Measurements from ENCODE around the gene MAP2K5.

MAP2K5 gene

DNA sequence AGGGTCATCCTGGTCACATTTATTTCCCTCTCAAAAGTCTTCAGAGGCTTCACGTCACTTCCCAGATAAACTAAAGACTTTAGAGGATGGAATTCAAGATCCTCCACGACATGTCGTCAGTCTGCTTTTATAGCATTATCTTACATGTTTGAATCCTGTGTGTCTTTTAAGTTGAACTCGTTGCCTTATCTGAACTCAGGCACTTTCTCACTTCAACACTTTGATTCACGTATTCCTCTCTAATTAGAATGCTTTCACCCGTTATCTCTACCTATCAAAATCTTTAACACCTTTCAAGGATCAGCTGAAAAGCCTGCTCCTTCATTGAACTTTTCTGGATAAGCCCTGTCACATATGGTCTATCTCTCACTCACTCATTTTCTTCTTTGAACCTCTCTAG is 97.1 kb downstream of the MAP2K5 start:
- H3K79me2 ChIP-seq (ENCODE audit: low read length) = no peaks in the 10 kb centered on the region
- no peaks in the 10 kb centered on the region for H3K36me3 ChIP-seq (replicated peaks; ENCODE audit: low read depth, low read length)
- H3K9ac ChIP-seq (ENCODE audit: low read length) = no peak overlapping the region
- no peak overlapping the region for H3K4me2 ChIP-seq (ENCODE audit: low read length)
- H4K20me1 ChIP-seq (ENCODE audit: insufficient read depth, low read length) = no peaks in the 10 kb centered on the region
- no peak overlapping the region for H3K4me3 ChIP-seq (ENCODE audit: low read length)
- no peak for TF ChIP-seq EZH2phosphoT487 (IDR thresholded peaks at IDR 0.05; ENCODE audit: low read depth)
- TF ChIP-seq, protein P1, sequence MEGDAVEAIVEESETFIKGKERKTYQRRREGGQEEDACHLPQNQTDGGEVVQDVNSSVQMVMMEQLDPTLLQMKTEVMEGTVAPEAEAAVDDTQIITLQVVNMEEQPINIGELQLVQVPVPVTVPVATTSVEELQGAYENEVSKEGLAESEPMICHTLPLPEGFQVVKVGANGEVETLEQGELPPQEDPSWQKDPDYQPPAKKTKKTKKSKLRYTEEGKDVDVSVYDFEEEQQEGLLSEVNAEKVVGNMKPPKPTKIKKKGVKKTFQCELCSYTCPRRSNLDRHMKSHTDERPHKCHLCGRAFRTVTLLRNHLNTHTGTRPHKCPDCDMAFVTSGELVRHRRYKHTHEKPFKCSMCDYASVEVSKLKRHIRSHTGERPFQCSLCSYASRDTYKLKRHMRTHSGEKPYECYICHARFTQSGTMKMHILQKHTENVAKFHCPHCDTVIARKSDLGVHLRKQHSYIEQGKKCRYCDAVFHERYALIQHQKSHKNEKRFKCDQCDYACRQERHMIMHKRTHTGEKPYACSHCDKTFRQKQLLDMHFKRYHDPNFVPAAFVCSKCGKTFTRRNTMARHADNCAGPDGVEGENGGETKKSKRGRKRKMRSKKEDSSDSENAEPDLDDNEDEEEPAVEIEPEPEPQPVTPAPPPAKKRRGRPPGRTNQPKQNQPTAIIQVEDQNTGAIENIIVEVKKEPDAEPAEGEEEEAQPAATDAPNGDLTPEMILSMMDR (IDR thresholded peaks at IDR 0.05; ENCODE audit: low read depth, low read length) = no peak
- H3K27ac ChIP-seq (ENCODE audit: low read length) = no peak overlapping the region
- H2AFZ ChIP-seq (ENCODE audit: low read depth, low read length) = no peak overlapping the region
- H3K4me1 ChIP-seq (ENCODE audit: low read length) = no peaks in the 10 kb centered on the region
- no peaks in the 10 kb centered on the region for H3K9me3 ChIP-seq (ENCODE audit: insufficient read depth, low read length)
- H3K27me3 ChIP-seq (ENCODE audit: low read depth, low read length) = no peaks in the 10 kb centered on the region

DNA sequence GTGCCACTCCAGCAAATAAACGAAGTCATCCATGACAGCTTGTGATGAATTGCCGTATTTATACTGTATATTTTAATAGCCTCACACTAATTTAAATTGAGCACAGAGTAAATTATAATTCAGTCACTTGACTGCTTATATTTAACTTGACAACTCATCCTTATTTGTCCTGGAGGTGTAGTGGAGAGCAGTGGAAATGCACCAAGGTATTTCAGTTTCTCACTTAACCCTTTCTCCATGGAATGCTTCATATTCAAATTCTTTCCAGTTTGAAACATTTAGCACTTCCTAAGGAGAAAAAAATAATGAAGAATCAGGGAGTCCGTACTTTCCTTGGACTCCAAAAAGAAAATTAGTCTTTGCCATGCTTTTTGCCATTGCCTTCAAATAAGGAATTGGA is 99.0 kb downstream of the MAP2K5 start:
- Histone ChIP-seq H3K9ac (ENCODE audit: low read length) (no peak overlapping the region), H3K79me2 (ENCODE audit: low read length) (no peaks in the 10 kb centered on the region), H3K4me2 (ENCODE audit: low read length) (no peak overlapping the region), H2AFZ (ENCODE audit: low read depth, low read length) (no peak overlapping the region), H4K20me1 (ENCODE audit: insufficient read depth, low read length) (no peaks in the 10 kb centered on the region), H3K36me3 (replicated peaks; ENCODE audit: low read depth, low read length) (no peaks in the 10 kb centered on the region), H3K27ac (ENCODE audit: low read length) (no peak overlapping the region), H3K9me3 (ENCODE audit: insufficient read depth, low read length) (no peaks in the 10 kb centered on the region), H3K4me3 (ENCODE audit: low read length) (no peak overlapping the region), H3K27me3 (ENCODE audit: low read depth, low read length) (no peaks in the 10 kb centered on the region), H3K4me1 (ENCODE audit: low read length) (no peaks in the 10 kb centered on the region)
- TF ChIP-seq EZH2phosphoT487 (IDR thresholded peaks at IDR 0.05; ENCODE audit: low read depth) = no peak
- TF ChIP-seq, protein P1 (IDR thresholded peaks at IDR 0.05; ENCODE audit: low read depth, low read length) = no peak

DNA sequence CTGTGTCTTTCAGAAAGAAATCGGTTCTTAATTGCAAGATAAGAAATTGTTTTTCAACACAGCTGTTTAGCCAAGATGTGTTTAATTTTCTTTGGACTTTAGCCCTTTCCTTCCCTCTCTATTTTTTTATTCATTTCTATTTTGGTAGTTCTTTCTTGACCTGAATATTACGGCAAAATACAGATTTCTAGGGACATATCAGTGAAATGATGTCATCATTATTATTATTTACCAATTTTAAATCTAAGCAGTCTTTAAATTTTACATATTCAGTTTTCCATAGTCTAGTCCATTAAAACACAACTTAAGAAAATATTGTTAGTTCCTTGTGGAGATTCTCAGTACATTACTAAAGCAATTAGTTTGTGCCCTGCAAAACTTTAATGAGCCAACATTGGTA is 104.3 kb downstream of the MAP2K5 start:
- no peak overlapping the region for H3K4me2 ChIP-seq (ENCODE audit: low read length)
- H3K9ac ChIP-seq (ENCODE audit: low read length) = no peak overlapping the region
- no peaks in the 10 kb centered on the region for H3K9me3 ChIP-seq (ENCODE audit: insufficient read depth, low read length)
- H2AFZ ChIP-seq (ENCODE audit: low read depth, low read length) = no peak overlapping the region
- no peak overlapping the region for H3K27ac ChIP-seq (ENCODE audit: low read length)
- no peaks in the 10 kb centered on the region for H3K4me1 ChIP-seq (ENCODE audit: low read length)
- TF ChIP-seq, protein P1 (IDR thresholded peaks at IDR 0.05; ENCODE audit: low read depth, low read length) = no peak
- TF ChIP-seq EZH2phosphoT487 (IDR thresholded peaks at IDR 0.05; ENCODE audit: low read depth) = no peak
- H3K27me3 ChIP-seq (ENCODE audit: low read depth, low read length) = no peaks in the 10 kb centered on the region
- no peaks in the 10 kb centered on the region for H4K20me1 ChIP-seq (ENCODE audit: insufficient read depth, low read length)
- H3K4me3 ChIP-seq (ENCODE audit: low read length) = no peak overlapping the region
- H3K79me2 ChIP-seq (ENCODE audit: low read length) = no peaks in the 10 kb centered on the region
- H3K36me3 ChIP-seq (replicated peaks; ENCODE audit: low read depth, low read length) = no peaks in the 10 kb centered on the region

DNA sequence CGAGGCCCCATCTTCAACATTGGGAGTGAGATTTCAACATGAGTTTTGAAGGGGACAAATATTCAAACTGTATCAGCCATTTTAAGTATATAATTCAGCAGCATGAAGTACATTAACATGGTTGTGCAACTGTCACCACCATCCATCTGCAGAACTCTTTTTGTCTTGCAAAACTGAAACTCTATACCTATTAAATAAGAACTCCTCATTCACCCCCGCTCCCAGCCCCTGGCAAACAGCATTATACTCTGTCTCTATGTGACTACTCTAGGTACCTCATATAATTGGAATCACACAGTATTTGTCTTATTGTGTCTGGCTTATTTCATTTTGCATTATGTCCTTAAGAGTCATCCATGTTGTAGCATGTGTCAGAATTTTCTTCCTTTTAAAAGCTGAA is 110.1 kb downstream of the MAP2K5 start:
- Histone ChIP-seq H3K27ac (ENCODE audit: low read length) (no peak overlapping the region), H3K79me2 (ENCODE audit: low read length) (no peaks in the 10 kb centered on the region), H3K36me3 (replicated peaks; ENCODE audit: low read depth, low read length) (peaks cover 11% of the 10 kb centered on the region), H3K9me3 (ENCODE audit: insufficient read depth, low read length) (peaks cover 7% of the 10 kb centered on the region; the same call in 1 of the 2 replicates), H4K20me1 (ENCODE audit: insufficient read depth, low read length) (no peaks in the 10 kb centered on the region), H3K4me1 (ENCODE audit: low read length) (no peaks in the 10 kb centered on the region), H3K27me3 (ENCODE audit: low read depth, low read length) (no peaks in the 10 kb centered on the region), H3K4me3 (ENCODE audit: low read length) (no peak overlapping the region), H3K9ac (ENCODE audit: low read length) (no peak overlapping the region), H2AFZ (ENCODE audit: low read depth, low read length) (no peak overlapping the region), H3K4me2 (ENCODE audit: low read length) (no peak overlapping the region)
- TF ChIP-seq, protein P1 (IDR thresholded peaks at IDR 0.05; ENCODE audit: low read depth, low read length) = no peak
- no peak for TF ChIP-seq EZH2phosphoT487 (IDR thresholded peaks at IDR 0.05; ENCODE audit: low read depth)

Data from OCI-LY3 (cell line).